GM23248 (cell line): ENCODE measurements around the gene RTL10.

Experiments used
- EZH2 ChIP-seq: fragments of 200-600 bp; sonication (generic); IDR thresholded peaks from 2 replicates; pipeline ENCODE4 v1.6.1; 2018; ENCODE audit warnings: antibody characterized with exemption, mild to moderate bottlenecking; ENCODE audit not compliant: insufficient read depth, poor library complexity, severe bottlenecking
- EZH2phosphoT487 ChIP-seq: fragments of 200-600 bp; sonication (generic); IDR thresholded peaks from 2 replicates; pipeline ENCODE4 v1.6.1; 2018; ENCODE audit warnings: antibody characterized with exemption, moderate library complexity, mild to moderate bottlenecking, low read depth; ENCODE audit not compliant: insufficient read depth

- TF ChIP-seq EZH2phosphoT487, result no peak
- TF ChIP-seq EZH2, result no peak
Observed at GRCh38 chr22:19842393-19843106, 12.1 kb downstream of the RTL10 start.
